Esophagus (tissue), 2 donors: ENCODE measurements around the gene PTPN23. TPM values are rescaled to one million over a fixed set of nuclear protein-coding genes. Genes with fewer than 3 reads are reported as not detected.

Experiments
- H3K27ac ChIP-seq, 2 donors: one replicate each; pipeline ENCODE4 v1.5.1; 2013; ENCODE audit warnings: low read depth in 2 of 2, mild to moderate bottlenecking in 2 of 2, inconsistent platforms in 1 of 2, low read length in 1 of 2, moderate library complexity in 1 of 2
- H3K27me3 ChIP-seq, 2 donors: one replicate each; pipeline ENCODE4 v1.6.1; 2013; ENCODE audit warnings: low read length in 2 of 2, control low read depth in 1 of 2, mild to moderate bottlenecking in 1 of 2; ENCODE audit not compliant: insufficient read depth in 2 of 2, control insufficient read depth in 1 of 2
- H3K36me3 ChIP-seq, 2 donors: one replicate each; pipeline ENCODE4 v1.6.1; 2013; ENCODE audit warnings: low read length in 1 of 2; ENCODE audit not compliant: control insufficient read depth in 2 of 2, insufficient read depth in 2 of 2
- H3K4me1 ChIP-seq, 2 donors: one replicate each; pipeline ENCODE4 v1.6.1; 2013; ENCODE audit warnings: low read length in 1 of 2; ENCODE audit not compliant: control insufficient read depth in 2 of 2, insufficient read depth in 2 of 2
- H3K4me3 ChIP-seq, 2 donors: one replicate each; pipeline ENCODE4 v1.5.1; 2013; ENCODE audit warnings: low read length in 2 of 2, mild to moderate bottlenecking in 2 of 2, low read depth in 1 of 2, moderate library complexity in 1 of 2
- H3K9me3 ChIP-seq, 2 donors: one replicate each; pipeline ENCODE4 v1.6.1; 2013; ENCODE audit warnings: mild to moderate bottlenecking in 2 of 2, low read depth in 1 of 2, low read length in 1 of 2, moderate library complexity in 1 of 2; ENCODE audit not compliant: control insufficient read depth in 2 of 2, insufficient read depth in 1 of 2
- WGBS, 2 donors: extraction: QIAGEN DNeasy Blood & Tissue Kit; methylation state at CpG; one replicate each; pipeline ENCODE4 v1.1.7; 2013; 5-methylcytosine and 5-hydroxymethylcytosine counted together
- polyA plus RNA-seq, 2 donors: library from polyadenylated mRNA; stranded (reverse); fragments of 200-250 nt; gene quantifications; one replicate each; pipeline ENCODE4 v1.2.3, GENCODE V29; 2013
- donor health status: healthy with polysubstance abuse.
- donor health status: Bipolar disorder and iron deficiency.

Gene PTPN23
- polyA plus RNA-seq, 2 donors: 12.2 to 26.7 TPM

GRCh38 chr3:47409284-47409683 lies 28.5 kb downstream of the PTPN23 start:
- Histone ChIP-seq H3K4me3 (no peak overlapping the region), H3K4me1 (peaks cover 13 to 26% of the 10 kb centered on the region in 2 donors), H3K27me3 (no peaks in the 10 kb centered on the region), H3K9me3 (no peaks in the 10 kb centered on the region), H3K36me3 (peaks cover 40 to 77% of the 10 kb centered on the region in 2 donors), H3K27ac (no peak overlapping the region)
- 87 to 91% methylated on average over 15 of the region's 15 CpGs for WGBS, 2 donors

- Histone ChIP-seq H3K9me3 (no peaks in the 10 kb centered on the region), H3K27me3 (no peaks in the 10 kb centered on the region), H3K27ac (no peak overlapping the region), H3K4me1 (peaks cover 8 to 22% of the 10 kb centered on the region in 2 donors), H3K36me3 (peaks cover 42 to 81% of the 10 kb centered on the region in 2 donors), H3K4me3 (no peak overlapping the region)
- 84 to 92% methylated on average over 23 to 26 of the region's 26 CpGs for WGBS, 2 donors
These were observed 29.0 kb downstream of the PTPN23 start for GRCh38 chr3:47409688-47410416.

- WGBS, 2 donors: 72 to 81% methylated on average over 10 of the region's 10 CpGs
- H3K36me3 ChIP-seq: peaks cover 42 to 85% of the 10 kb centered on the region in 2 donors
- H3K4me3 ChIP-seq: no peak overlapping the region
These were observed 29.5 kb downstream of the PTPN23 start for GRCh38 chr3:47410417-47410720.

DNA sequence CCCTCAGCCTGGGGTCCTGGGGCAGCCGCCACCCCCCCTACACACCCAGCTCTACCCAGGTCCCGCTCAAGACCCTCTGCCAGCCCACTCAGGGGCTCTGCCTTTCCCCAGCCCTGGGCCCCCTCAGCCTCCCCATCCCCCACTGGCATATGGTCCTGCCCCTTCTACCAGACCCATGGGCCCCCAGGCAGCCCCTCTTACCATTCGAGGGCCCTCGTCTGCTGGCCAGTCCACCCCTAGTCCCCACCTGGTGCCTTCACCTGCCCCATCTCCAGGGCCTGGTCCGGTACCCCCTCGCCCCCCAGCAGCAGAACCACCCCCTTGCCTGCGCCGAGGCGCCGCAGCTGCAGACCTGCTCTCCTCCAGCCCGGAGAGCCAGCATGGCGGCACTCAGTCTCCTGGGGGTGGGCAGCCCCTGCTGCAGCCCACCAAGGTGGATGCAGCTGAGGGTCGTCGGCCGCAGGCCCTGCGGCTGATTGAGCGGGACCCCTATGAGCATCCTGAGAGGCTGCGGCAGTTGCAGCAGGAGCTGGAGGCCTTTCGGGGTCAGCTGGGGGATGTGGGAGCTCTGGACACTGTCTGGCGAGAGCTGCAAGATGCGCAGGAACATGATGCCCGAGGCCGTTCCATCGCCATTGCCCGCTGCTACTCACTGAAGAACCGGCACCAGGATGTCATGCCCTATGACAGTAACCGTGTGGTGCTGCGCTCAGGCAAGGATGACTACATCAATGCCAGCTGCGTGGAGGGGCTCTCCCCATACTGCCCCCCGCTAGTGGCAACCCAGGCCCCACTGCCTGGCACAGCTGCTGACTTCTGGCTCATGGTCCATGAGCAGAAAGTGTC lies 30.2 kb downstream of the PTPN23 start:
- WGBS, 2 donors: 92 to 93% methylated on average over 27 to 30 of the region's 30 CpGs
- peaks cover 3 to 11% of the 10 kb centered on the region in 2 donors for H3K4me1 ChIP-seq
- peaks cover 42 to 83% of the 10 kb centered on the region in 2 donors for H3K36me3 ChIP-seq
- no peaks in the 10 kb centered on the region for H3K9me3 ChIP-seq
- no peak overlapping the region for H3K4me3 ChIP-seq
- no peak overlapping the region for H3K27ac ChIP-seq
- no peaks in the 10 kb centered on the region for H3K27me3 ChIP-seq

More at GRCh38 chr3:47410417-47410720, 29.5 kb downstream of the PTPN23 start:
- H3K27ac ChIP-seq: no peak overlapping the region
- H3K27me3 ChIP-seq: no peaks in the 10 kb centered on the region
- H3K4me1 ChIP-seq: peaks cover 6 to 17% of the 10 kb centered on the region in 2 donors
- H3K9me3 ChIP-seq: no peaks in the 10 kb centered on the region

DNA sequence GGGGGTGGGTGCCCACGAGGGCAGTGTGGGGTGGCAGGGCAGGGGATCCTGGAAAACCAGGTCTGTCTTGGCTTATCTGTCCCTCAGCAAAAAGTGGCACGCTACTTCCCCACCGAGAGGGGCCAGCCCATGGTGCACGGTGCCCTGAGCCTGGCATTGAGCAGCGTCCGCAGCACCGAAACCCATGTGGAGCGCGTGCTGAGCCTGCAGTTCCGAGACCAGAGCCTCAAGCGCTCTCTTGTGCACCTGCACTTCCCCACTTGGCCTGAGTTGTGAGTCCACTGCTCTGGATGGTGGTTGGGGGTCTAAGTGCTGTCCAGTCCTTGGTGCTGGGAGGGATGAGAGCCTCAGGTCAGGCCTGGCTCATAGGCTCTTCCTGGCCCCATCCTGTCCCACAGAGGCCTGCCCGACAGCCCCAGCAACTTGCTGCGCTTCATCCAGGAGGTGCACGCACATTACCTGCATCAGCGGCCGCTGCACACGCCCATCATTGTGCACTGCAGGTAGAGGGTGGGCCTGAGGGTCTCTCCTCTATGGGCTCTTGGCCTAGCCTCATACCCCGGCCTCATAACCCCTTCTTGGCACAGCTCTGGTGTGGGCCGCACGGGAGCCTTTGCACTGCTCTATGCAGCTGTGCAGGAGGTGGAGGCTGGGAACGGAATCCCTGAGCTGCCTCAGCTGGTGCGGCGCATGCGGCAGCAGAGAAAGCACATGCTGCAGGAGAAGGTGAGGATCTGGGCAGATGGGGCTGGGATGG lies 31.1 kb downstream of the PTPN23 start:
- no peak overlapping the region for H3K4me3 ChIP-seq
- H3K4me1 ChIP-seq: peaks cover 0 to 5% of the 10 kb centered on the region in 2 donors
- no peaks in the 10 kb centered on the region for H3K9me3 ChIP-seq
- WGBS, 2 donors: 90 to 92% methylated on average over 24 of the region's 24 CpGs
- peaks cover 42 to 81% of the 10 kb centered on the region in 2 donors for H3K36me3 ChIP-seq
- H3K27ac ChIP-seq: no peak overlapping the region
- H3K27me3 ChIP-seq: no peaks in the 10 kb centered on the region

GRCh38 chr3:47412453-47412756 lies 31.6 kb downstream of the PTPN23 start:
- H3K4me1 ChIP-seq: no peaks in the 10 kb centered on the region
- H3K27ac ChIP-seq: no peak overlapping the region
- no peak overlapping the region for H3K4me3 ChIP-seq
- peaks cover 42 to 81% of the 10 kb centered on the region in 2 donors for H3K36me3 ChIP-seq
- no peaks in the 10 kb centered on the region for H3K9me3 ChIP-seq
- WGBS, 2 donors: 84 to 86% methylated on average over 5 of the region's 5 CpGs
- no peaks in the 10 kb centered on the region for H3K27me3 ChIP-seq

- H3K36me3 ChIP-seq: peaks cover 38 to 76% of the 10 kb centered on the region in 2 donors
- H3K4me1 ChIP-seq: no peaks in the 10 kb centered on the region
- H3K27ac ChIP-seq: no peak overlapping the region
- no peaks in the 10 kb centered on the region for H3K9me3 ChIP-seq
- no peaks in the 10 kb centered on the region for H3K27me3 ChIP-seq
- no peak overlapping the region for H3K4me3 ChIP-seq
- WGBS, 2 donors: 74 to 83% methylated on average over 11 to 12 of the region's 12 CpGs
These were observed 32.2 kb downstream of the PTPN23 start for GRCh38 chr3:47412842-47413520.

- Histone ChIP-seq H3K4me3 (no peak overlapping the region), H3K4me1 (no peaks in the 10 kb centered on the region), H3K36me3 (peaks cover 37 to 72% of the 10 kb centered on the region in 2 donors), H3K27me3 (no peaks in the 10 kb centered on the region), H3K27ac (no peak overlapping the region), H3K9me3 (no peaks in the 10 kb centered on the region)
- 91 to 92% methylated on average over 7 of the region's 7 CpGs for WGBS, 2 donors
These were observed 32.9 kb downstream of the PTPN23 start for GRCh38 chr3:47413751-47414150.

DNA sequence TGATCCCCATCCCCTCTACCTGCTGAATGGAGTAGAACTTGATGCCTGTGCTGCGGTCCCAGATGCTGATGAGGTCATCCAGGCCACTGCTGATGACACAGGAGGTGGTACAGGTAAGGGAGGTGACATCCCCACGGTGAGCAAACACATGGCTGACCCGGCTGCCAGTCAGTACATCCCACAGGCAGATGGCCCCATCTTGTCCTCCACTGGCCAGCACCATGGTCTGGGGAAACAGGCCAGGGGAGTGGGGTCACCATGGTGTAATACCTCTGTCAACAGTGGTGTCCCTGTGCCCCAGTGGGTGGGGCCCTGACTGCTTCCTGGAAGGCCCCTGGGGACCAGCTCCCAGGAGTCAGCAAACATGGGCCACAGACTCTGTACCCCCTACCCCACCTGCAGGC lies 33.3 kb downstream of the PTPN23 start:
- no peaks in the 10 kb centered on the region for H3K9me3 ChIP-seq
- 74 to 81% methylated on average over 3 of the region's 3 CpGs for WGBS, 2 donors

More for the DNA sequence above, 33.3 kb downstream of the PTPN23 start:
- Histone ChIP-seq H3K27me3 (no peaks in the 10 kb centered on the region), H3K27ac (no peak overlapping the region), H3K4me1 (no peaks in the 10 kb centered on the region), H3K36me3 (peaks cover 38 to 69% of the 10 kb centered on the region in 2 donors), H3K4me3 (no peak overlapping the region)
